Hepatic stellate cell (primary cell): Measurements from ENCODE around the gene COA3.

Source experiments
- DNase-seq: peaks from one replicate; pipeline ENCODE4 v3.0.0; 2011; ENCODE audit warnings: low spot score

The COA3 gene, protein sequence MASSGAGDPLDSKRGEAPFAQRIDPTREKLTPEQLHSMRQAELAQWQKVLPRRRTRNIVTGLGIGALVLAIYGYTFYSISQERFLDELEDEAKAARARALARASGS

DNA sequence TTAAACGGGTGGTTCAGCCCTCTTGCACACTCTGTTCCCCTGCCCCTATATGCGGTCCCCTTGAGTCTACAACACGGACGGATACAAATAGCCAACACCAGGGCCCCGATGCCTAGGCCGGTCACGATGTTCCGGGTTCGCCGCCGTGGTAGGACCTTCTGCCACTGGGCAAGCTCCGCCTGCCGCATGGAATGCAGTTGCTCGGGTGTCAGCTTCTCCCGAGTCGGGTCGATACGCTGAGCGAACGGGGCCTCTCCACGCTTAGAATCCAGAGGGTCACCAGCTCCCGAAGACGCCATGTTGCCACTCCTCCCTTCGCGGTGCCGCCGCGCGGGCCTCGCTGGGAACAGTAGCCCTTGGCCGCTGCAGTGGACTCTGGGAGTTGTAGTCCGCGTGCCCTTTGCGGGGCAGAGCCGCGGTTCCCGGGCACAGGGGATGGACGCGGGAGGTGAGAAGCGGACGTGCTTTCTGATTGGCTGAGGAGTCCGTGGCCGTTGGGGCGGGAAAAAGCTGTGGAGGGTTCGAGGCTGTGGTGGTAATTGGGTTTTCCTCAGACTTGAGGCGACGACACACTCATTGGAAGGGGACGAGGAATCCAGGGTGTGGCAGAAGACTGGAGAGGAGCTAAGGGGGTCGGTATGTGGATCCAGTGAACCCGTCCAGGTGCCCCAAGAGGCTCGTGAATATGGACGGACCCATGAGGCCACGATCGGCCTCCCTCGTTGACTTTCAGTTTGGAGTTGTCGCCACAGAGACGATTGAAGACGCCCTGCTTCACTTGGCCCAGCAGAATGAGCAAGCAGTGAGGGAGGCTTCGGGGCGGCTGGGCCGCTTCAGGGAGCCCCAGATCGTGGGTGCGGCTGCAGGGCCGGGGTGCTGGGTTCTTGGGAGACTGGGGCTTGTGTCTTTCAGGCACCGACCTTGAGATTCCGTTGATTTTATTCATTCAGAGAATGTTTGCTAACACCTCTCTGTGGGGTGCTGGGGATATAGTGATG, at the start of gene COA3, which contains the start of gene CNTD1:
Gene COA3, minus strand, starts transcription at position 322 of the 998 bp plus-strand sequence. Its CDS starts 23 bp downstream, at position 299.
Gene CNTD1, plus strand, starts transcription at position 479 of the 998 bp plus-strand sequence. Its CDS starts 207 bp downstream, at position 686.
- DNase-seq = peak; percentile 92

DNA sequence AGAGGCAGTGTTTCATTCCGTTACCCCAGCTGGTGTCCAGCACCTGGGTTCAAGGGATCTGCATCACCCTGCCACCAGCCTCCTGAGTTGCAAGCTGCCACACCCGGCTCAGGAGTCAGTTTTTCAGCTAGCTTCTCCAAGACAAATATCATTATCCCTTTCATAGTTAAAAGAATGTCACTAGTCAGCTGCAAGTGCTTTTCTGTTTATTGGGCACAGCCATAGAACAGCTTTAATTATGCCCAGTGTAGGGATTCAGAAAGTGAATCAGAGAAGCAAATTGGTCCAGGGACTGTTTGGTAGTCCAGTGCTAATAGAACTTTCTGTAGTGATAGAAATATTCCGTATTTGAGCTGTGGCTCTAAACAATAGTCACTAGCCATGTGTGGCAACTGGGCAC, 49.6 kb upstream of the COA3 start:
- DNase-seq = no peak

DNA sequence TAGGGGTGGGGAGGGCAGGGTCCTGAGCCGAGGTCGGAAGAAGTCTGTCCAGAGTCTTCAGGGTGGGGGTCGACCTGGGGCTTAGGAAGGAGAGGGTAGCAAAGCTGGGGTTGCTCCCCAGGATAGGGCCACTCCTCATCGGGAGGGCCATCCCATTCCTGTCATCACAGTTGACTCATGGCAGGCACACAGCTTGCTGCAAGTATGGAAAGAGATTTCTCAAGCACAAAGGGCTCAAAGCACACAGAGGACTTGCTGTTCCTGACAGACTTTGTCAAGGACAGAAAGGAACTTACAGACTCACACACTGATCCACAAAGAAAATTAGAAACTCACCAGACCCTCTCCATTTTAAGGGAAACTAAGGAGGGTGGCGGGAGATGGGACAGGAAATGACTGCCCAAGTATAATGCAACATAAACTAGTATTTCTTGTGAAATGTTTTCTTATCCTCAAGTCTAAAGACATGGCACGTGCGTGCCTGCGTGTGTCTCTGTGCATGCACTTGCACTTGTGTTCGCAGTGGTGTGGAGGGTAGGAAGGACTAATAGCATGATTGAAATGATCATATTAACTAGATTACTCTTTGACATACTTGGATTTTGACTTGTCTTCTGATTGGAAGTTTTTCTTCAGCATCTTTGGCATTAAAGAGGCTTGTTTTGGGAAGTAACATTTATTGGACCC, 48.2 kb upstream of the COA3 start:
- peak; percentile 64 for DNase-seq

DNA sequence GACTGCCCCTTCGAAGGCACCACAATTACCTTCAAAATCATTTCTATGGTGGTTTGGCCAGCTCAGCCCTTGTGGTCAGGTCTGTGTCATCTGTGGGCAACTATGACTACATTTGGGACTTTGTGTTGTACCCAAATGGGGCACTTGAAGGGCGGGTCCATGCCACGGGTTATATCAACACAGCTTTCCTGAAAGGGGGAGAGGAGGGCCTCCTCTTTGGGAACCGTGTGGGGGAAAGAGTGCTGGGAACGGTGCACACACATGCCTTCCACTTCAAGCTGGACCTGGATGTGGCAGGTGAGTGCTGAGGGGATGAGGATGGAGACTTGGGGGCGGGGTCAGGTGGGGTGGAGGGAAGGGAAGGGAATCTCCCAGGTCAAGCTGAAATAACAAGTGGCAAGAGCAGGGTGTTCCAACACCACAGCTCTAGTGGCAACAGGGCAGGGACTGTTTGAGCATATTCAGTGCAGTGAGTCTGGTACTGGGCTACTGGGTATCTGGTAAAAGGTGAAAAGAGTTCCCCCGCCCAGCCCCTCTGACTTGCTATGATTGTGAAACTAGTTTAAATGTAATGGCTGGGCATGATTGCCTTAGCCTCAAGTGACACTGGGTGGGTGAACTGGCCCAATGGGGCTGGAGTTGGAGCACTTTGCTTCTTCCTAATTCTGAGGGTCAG, 47.6 kb upstream of the COA3 start:
- no peak for DNase-seq

DNA sequence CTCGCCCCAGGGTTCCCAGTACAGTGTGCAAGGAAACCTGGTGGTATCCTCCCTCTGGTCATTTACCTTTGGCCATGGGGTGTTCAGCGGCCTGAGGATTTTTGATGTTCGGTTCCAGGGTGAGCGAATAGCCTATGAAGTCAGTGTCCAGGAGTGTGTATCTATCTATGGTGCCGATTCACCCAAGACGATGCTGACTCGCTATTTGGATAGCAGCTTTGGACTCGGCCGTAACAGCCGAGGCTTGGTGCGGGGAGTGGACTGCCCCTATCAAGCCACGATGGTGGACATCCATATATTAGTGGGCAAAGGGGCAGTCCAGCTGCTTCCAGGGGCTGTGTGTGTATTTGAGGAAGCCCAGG, 47.0 kb upstream of the COA3 start:
- no peak for DNase-seq

DNA sequence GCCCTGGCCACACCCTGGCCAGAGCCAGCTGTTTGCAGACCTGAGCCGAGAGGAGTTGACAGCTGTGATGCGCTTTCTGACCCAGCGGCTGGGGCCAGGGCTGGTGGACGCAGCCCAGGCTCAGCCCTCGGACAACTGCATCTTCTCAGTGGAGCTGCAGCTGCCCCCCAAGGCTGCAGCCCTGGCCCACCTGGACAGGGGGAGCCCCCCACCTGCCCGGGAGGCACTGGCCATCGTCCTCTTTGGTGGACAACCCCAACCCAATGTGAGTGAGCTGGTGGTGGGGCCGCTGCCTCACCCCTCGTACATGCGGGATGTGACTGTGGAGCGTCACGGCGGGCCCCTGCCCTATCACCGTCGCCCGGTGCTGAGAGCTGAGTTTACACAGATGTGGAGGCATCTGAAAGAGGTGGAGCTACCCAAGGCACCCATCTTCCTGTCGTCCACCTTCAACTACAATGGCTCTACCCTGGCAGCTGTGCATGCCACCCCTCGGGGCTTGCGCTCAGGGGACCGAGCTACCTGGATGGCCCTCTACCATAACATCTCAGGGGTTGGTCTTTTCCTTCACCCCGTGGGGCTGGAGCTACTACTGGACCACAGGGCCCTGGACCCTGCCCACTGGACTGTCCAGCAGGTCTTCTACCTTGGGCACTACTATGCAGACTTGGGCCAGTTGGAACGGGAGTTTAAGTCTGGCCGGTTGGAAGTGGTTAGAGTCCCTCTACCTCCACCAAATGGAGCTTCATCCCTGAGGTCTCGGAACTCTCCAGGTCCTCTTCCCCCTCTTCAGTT, 46.5 kb upstream of the COA3 start:
- no peak for DNase-seq

DNA sequence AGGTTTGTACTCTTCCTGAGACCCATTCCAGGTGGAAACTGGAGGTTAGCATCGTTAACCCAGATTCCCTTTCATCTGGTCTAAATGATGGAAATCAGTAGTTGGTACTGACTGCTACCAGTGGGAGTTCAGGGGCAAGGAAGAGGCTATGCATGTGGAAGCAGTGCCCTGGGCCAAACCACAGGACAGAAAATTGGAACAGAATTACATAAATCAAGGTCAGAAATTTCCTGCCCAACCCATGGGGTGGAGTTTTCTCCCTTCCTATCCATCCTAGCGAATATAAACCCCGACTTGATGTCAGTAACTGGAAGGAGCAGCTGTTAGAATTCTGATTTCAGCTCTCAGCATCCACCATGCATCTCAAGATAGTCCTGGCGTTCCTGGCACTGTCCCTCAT, 45.8 kb upstream of the COA3 start, which contains the start of gene AOC2:
Gene AOC2, plus strand, starts transcription at position 310 of the 400 bp plus-strand sequence. Its CDS starts 47 bp downstream, at position 357.
- DNase-seq = no peak

DNA sequence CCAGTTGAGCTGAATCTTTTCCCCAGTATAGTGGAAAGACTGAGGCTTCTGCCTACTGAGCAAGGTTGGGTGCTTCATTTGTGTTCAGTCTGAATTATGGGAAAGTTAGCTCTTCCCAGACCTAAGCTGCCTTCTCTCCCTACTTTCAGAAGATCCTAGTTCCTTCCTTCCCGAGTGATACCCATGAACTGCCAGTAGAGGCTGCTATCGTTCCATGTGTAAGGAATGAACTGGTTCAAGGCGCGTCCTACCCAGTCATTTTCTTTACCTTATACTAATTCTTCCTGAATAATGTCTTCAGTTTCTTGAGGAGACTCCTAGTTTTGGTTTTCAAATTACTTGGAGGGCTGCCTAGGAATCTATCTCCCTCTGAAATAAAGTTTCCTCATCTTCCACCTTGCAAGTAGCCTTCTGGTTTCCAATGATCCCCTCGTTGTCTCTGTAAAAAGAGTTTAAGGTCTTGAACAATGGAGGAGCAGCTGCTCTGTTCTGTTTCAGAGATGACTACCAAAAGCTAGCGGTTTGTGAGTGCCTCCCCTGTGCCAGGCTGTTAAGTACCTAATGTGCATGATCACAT, 44.9 kb upstream of the COA3 start:
- peak; percentile 87 for DNase-seq

DNA sequence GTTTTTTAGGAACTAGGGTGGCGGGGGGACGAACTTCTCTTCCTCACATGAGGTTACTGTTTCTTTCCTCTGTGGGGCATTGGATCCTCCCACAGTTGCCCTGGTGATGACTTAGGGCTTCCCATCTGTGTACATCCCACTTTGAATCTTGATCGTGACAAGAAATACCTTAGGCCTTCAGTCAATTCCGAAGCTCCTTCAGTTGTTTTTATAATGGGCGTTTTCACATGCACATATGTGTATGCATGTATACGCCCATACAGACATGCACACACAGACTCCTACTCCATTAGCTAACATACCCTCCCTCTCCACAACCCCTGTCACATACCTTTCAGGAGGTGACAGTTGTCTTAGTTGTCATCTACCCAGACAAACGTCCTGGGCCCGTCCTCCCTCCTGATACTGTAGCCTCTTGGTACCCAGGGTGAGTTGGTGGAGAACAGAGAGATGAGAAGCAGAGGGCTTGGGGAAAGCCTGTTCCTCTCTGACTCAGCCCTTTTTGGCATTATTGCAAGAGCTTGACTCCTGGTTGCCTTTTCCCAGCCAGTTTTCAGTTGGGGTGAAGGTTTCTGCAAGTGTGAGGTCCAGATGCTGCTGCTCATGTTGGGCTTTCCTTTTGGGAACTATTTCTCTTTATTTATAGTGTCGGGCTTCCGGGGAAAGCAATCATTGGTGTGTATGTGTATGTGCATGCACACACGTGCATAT, 43.6 kb upstream of the COA3 start:
- DNase-seq = no peak

DNA sequence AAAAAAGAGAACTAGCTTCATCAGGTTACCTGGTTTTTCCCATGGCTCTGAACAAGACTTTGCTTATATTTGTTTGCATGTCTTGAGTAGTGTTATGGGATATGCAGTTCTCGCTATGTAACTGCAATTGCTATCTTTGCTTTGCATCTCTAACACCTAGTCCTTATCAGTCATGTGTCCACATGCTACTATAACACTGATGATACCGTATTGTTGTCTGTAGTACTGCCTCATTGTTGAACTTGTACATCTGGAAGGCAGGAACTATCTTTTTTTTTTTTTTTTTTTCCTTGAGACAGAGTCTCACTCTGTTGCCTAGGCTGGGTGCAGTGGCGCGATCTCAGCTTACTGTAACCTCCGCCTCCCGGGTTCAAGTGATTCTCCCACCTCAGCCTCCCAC, 37.2 kb upstream of the COA3 start:
- no peak for DNase-seq

DNA sequence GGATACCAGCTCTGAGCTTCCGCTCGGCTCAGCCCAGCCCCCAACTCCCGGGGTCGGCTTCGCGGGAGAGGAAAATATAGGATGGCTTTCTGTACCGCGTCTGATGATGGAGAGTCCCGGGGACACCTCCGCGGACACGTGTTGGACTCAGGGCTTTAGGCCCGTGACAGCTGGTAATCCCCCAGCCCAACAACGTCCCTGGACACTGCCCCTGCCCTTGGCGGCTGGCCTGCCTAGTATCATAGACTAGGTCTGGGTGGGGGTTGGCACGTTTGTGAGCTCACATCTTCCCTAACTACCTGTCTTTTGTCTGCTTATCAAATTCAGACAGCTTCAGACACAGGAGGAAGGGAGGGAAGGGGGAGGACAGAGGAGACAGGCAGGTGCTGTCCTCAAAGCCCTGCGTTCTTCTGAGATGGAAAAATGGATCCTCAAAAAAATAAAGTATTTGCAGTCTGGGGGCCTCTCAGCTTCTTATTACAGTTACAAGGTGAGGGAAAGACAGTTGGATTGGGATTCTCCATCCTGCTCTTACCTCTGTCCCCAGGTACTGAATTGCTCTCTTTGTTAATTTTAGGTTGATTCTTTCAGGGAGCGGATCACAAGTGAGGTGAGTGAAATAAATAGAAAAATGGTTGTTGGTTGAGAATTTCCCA, 35.4 kb upstream of the COA3 start:
- DNase-seq = no peak

DNA sequence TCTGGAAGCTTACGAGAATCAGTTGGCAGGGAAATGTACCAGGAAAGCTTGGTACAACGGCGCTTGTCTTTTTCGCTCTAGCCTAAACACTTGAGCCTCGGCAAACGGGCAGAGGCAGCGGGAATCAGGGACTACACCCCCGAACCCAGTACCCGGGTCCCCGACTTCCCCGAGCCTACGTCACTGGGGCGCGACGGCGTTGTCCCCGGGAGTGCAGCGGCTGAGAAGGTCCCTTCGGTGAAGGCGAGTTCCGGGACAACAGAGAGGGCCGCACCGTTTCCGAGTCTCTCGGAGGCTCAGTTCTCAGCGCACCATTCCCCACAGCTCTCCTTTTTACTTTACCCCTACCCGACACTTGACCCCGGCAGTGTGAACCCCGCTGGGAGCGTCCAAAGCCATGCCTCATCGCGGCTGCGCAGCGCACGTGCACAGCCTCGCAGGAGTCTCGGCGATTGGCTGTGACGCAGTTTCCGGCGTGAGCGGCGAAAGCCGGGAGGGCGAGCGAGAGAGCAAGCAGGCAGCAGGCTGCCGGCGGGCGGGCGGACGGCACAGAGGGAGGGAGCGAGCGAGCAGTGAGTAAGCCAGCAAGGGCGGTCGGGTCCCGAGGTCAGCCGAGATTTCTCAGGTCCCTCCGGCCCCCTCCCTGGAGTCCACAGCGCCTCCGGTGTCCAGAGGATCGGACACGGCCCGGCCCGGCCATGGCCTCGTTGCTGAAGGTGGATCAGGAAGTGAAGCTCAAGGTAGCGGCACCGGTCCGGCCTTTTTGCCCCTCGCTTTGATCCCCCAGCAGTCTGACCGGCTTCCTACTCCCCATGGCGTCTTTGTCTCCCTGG, 34.6 kb upstream of the COA3 start, which contains the start of gene PSME3:
Gene PSME3, plus strand, starts transcription at position 464 of the 833 bp plus-strand sequence. Its CDS starts 235 bp downstream, at position 699.
- peak; percentile 94 for DNase-seq

DNA sequence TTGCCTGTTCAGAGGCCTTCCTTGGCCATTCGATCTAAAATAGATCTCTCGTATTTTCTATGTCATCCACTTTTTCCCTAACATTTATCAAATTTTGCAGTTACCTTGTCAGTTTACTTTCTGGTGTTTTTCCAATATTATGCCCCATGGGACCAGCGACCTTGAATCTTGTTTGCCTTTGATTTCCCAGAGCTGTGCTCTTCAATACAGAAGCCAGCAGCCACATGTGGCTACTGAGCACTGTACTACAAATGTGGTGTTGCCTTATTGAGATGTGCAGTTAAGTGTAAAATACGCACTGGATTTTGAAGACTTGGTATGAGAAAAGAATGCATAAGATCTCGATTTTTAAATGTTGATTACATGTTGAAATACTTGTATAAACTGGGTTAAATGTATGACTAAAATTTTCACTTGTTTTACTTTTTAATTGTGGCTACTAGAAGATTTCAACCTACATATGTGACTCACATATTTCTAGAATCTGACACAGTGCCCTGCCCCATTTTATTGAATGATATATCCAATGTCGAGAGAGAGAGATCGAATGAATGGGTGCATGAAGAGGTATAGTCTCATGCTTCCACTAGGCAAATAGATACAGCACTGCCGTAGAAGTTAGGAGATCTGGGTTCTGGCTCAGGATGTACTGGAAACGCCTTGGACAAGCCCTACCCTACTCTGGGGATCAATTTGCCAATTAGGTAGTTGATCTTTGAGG, 33.9 kb upstream of the COA3 start:
- no peak for DNase-seq

DNA sequence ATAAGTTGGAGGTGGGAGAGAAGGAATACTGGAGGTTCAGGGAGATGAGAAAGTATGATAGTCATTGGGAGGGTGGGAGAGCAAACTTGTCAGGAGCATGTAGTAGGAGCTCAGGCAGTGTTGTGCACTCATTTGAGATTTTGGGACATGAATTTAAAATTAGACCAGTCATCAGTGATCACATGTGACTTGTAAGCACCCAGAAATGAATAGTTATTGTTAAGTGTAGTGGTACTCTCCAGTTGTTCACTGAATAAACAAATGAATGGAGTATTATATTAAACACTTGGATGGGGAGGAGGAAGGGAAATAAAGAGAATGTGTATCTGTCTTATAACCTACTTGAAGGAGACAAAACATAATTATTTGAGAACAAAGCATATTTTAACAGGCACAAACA, 32.5 kb upstream of the COA3 start:
- DNase-seq = no peak

DNA sequence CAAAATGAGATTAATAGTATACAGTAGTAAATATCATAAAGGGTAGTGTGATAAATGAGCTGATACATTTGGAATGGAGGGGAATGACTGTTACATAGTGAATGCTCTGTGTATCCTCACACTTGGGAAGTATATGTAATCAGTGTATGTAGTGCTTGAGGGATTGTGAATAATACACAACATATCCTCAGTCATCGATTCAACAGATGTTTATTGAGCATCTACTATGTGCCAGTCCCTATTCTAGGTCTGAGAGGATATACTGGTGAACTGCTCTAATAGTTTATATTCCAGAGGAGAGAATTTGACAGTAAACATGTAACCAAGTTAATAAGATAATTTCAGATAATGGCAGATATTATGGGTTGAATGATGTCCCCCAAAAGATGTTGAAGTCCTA, 29.0 kb upstream of the COA3 start:
- DNase-seq = no peak

DNA sequence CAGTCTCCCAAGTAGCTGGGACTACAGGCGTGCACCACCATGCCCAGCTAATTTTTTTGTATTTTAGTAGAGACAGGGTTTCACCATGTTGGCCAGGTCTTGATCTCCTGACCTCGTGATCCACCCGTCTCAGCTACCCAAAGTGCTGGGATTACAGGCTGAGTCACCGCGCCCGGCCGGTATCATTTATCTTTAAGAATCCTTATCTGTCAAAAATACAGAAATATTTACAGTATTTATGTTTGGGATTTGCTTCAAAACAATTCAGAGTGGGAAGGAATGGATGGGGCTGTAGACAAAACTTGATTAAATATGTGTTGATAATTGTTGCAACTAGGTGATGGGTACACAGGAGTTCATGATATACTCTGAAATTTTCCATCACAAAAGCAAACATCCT, 22.7 kb upstream of the COA3 start:
- DNase-seq = no peak

DNA sequence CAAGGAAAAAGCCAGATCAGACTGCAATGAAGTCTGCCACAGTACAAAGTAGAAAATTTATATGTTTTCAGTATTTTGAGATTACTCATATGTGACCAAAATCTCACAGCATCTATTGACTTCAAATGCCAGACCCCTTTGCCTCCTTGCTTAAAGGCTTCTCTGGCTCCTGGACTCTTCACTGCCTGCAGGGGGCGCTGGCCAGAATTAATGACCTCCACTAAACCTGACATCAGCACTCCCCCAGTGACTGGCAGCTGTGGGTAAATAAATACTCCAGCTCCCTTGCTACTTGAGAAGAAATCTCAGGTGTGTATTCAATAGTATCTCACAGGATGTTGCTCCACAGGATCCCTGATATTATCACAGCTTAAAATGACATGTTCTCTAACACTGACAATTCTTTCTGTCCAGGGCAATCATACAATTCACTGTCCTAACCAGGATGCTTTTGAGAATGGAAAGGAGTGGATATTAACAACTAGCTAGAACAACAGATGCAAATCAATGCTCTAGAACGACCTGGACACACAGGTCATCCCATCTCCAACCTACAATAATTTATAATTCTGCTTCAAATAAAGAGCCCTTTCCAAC, 21.5 kb upstream of the COA3 start:
- peak; percentile 27 for DNase-seq

DNA sequence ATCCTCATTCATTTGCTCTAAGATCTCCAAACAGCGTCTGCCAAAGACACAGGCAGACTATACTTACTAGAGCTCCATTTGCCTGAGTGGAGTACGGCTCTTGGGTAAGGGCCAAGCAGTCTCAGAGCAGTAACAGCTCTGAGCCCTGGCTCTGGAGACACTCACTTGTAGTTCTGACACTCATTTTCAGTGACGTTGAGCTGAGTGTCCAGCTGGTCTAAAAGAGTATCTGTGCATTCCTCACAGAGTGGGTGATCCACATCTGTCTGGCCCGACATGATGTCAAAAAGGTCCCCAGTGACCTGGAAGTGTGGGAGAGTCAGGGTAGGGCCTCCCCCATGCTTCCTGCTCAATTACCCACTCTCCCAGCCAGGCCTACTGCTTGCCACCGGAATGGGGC, 19.9 kb upstream of the COA3 start:
- peak; percentile 47 for DNase-seq
